Effector CD8-positive, alpha-beta T cell (primary cell): Measurements from ENCODE around the gene CORO2B.
"Not testable (repeated sequence)": the region's sequence is repeated elsewhere in the genome, so short reads cannot be mapped to it uniquely, and the experiment has no call there.

Source experiments
- DNase-seq: peaks from one replicate; lab custom pipeline; 2025; lab: John Stamatoyannopoulos, UW

CORO2B gene

DNA sequence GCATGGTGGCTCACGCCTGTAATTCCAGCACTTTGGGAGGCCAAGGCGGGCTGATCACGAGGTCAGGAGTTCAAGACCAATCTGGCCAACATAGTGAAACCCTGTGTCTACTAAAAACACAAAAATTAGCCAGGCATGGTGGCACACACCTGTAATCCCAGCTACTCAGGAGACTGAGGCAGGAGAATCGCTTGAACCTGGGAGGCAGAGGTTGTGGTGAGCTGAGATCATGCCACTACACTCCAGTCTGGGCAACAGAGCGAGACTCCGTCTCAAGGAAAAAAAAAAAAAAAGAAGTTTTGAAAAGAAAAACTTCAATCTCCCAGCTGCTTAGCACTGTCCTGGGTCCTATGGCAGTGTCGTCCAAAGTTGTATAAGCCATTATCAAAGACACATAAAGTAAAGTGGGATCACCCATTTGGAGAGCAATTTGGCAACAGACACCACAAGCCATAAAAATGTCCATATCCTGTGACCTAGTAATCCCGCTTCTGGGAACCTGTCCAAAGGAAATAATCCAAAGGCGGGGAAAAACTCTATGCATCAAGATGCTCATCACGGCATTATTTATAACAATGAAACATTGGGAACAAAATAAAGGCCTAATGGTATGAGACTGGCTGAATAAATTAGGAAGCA, 26.2 kb downstream of the CORO2B start:
- DNase-seq: not testable (repeated sequence)

DNA sequence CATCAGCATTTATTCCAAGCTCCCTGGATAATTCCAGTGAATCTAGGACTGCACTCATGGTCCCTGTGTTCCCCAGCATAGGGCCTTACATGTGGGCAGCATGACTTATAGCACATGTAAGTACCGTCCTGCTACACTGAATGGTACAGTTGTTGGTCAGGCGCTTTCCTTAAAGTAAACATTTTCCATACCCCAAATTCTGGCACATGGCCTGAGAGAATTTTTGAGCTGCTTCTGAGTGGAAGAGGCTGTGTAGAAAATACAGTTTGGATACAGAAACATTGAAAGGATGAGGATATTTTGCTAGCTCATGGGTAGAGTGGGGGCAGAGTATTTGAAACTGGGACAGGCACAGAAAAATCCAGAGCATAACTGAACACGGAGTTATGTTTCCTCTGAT, 27.6 kb downstream of the CORO2B start:
- DNase-seq: no peak

DNA sequence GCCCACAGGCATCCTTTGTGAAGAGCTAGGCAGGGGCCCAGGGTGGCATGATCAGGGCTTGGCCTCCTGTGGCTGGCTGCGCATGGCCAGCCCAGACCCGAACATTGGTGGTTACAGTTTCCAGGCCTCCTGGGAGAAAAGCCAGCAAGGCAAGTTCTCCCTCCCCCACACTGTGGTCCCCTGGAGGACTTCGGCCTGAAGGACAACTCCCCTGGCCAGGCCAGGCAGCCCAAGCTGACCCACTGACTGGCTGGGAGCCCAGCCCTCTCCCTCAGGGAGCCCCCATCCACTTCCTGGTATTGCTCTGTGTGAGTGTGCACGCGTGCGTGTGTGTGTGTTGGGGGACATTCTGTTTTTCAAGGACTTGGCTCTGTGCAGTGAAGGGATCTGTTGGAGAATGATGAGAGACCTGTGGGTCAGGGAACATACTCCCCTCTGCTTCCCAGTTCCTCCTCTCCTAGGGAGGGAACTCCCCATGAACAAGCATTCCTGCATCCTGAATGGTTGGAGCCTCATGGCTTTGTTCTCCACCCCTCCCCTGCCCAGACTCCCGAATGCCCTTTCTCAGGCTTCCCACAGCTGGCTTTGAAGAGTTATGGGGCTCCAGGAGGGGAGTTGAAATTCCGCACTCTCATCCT, 29.5 kb downstream of the CORO2B start:
- no peak for DNase-seq

DNA sequence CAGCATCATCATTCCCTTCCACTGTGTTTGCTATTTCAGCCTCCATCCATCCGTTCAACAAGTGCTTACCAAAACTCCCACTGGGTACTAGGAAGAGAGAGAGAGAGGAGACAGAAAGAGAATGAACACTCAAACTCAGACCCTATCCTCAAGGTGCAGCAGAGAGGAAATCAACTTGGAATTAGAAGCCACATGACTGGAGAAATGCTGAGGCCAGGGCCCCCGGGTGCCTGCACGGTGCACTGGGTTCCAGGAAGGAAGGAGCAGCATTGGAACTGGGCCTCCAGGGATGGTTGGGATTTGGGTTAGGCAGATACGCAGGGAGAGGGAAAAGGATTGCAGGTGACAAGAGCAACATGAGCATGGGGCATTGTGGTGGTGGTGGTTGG, 30.0 kb downstream of the CORO2B start:
- DNase-seq: no peak

DNA sequence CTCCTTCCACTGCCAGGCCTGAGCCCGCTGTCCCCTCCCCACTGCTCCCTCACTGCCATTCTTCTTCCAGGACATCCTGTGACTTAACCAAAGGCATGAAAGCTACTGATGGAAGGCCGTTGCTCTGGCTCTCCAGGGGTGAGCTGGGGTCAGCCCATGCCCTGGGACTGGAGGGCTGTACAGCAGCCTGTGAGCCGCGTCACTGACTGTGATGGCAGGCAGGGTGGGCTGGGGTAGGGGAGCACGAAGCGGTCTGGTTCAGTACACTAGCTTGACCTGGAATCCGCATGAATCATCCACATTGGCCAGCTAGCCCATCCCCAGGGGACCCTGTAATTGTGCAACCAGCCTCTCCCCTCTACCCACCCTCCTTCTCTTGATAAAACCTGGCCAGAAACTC, 30.8 kb downstream of the CORO2B start:
- no peak for DNase-seq

DNA sequence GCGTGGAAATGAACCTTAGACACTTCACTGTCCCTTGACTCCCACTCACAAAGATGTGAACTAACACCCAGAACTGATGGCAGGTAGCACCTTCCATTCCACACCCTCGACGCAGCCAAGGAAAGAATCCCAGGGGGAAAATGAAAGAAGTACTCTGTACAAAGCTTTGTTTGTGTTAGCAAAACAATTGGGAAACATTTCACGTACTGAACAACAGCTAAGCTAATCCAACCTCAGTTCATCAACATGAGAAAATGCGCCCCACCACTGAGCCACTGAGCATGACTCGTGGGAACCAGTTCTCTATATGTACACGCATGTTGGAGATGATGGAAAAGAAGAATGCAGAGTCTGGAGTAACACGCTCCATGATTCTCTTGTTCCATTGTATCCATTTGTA, 32.0 kb downstream of the CORO2B start:
- no peak for DNase-seq

DNA sequence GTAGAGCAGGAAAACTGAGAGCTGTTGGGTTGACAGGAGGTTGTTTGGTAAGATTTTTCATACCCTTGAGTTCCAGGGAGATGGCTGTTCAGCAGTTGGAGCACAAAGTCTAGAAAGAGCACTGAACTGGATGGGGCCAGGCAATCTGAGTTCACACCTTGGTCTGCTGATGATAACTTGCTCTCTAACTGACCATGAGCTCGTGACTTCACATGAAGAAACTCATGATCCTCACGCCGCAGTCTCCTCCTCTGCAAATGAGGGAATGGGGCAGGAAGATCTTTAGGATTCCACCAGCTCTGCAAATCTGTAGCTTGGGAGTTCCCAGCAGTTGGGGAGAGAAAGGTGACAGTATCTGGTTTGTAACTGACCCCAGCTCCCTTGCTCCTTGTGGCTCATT, 33.7 kb downstream of the CORO2B start:
- no peak for DNase-seq

DNA sequence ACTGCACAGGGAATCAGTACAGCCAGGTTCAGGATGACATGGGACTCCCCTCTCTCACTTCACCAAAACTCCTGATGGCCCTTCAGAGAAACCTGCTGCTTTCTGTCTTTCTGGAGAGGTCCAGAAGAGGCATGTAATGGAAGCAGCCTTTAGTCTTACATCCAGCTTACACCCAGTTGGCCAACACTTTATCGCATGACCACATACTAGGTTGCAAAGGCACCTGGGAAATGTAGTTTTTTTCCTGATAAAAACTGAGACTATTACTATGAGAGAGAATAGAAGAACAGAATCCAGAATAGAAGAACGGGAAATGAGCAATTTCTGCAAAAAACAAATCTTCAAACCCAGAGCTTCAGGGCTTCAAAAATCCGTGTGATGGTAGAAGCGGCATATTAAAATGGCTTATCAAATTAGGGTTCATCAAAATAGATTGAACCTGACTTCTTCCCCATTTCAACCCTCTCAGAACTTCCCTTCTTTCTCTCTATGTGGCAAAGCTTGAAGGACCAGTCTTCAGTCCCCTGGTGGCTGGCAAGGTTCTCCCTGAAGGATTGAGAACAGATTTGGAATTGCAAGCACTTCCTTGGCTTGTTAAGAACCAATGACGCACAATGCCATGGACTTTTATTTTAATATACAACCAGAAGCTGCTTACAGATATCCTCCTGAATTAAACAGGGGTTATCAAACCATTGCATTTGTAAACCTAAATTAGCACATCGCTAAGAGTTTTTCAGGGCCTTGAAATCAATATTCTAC, 34.4 kb downstream of the CORO2B start:
- DNase-seq: no peak

DNA sequence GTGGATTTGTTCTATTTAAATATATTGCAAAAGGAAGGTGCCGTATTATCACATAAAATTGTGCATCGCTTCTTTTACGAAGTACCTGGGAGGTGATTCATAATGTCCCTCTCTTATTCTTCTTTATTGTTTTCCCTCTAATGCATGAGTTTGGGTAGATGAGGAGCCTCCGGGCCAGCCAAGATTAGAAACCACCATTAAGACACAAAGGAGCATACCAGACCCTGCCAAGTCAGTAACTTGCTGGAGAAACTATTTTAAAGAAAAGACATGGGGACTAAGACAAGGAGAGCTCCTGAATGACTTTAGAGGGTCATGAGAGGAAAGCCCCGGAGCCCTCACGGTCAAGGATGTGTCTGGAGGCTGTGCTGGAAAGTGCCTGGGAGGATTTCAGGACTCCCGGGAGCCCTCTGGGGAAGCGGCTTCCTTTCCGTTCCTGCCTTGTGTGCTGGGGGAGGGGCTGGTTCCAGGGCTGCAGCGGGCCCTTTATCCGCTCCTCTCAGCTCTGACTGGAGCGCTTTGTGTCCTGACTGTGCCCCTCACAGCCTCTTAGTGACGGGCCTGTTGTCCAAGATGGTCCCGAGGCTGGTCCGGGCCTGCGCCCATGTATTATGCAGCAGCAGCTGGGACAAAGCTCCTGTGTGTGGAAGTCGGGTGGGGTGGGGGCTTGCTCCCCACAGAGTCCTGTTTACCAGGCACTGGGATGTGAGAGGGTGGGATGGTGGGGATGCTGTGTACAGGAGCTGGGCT, 35.7 kb downstream of the CORO2B start:
- no peak for DNase-seq

DNA sequence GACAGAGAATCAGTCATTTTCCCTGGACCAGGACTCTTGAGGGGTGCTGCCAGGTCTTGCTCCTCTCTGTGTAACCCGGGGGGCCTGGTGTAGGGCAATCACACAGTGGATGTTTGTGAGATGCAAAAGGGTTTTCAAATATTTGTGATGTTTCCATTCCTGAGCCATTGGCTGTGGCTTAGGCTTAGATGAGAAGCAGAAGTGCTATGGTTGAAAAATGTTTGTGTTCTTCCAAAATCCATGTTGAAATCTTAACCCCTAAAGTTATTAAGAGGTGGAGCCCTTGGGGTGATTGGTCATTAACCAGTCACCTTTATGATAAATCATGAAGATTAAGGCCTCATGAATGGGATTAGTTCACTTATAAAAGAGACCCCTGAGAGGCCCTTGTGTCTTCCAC, 36.5 kb downstream of the CORO2B start:
- no peak for DNase-seq

DNA sequence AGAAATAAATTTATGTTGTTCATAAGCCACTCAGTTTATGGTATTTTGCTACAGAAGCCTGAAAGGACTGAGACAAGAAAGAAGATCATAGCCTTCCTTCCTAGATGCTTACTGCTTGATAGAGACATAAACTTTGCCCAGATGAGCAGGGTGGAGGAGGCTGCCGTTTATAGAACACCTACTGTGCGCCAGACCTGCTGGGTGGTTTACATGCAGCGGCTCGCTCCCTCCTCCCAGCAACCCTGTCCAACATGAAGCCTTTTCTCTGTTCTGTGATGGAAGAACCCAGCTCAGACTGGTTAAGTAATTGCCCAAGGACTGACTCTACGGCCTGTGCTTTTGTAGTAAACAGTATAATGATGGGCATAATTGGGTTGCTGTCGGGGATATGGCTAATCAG, 37.0 kb downstream of the CORO2B start:
- DNase-seq: no peak

DNA sequence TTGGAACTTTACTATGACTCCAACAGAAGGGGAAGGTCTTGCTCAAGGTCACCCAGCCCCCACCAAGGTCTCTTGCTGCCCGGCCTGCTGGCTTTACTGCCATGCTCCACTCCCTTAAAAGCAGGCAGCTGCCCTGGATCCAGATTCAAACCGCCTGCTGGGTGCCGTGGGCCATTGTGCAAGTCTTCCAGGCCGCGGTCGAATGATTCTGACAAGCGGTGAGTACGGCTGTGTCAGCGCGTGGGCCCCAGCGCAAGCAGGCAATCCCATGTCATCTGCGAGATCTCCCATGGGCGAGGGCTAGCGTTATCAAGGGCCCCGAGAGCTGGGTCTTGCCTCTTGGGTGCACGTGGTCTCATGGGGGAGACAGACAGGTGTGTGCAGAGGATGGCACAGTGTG, 37.6 kb downstream of the CORO2B start:
- DNase-seq: no peak

DNA sequence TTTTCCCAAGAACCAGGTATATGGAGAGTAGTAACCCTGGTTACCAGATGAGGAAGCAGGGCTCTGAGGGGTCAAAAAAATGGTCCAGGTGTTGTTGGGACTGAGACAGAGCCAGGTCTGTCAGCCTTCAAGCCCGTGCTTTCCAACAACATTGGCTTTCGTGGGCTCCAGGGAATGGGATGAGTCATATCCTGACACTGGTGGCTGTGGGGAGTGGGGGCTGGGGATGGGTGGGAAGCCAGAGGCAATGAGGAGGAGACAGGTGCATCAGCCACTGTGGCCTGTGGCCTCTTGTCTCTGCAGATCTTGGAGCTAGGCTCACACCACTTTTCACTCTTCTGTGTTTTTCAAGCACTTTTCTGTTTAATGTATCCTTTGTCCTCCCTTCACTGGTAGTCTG, 38.2 kb downstream of the CORO2B start:
- DNase-seq: no peak

DNA sequence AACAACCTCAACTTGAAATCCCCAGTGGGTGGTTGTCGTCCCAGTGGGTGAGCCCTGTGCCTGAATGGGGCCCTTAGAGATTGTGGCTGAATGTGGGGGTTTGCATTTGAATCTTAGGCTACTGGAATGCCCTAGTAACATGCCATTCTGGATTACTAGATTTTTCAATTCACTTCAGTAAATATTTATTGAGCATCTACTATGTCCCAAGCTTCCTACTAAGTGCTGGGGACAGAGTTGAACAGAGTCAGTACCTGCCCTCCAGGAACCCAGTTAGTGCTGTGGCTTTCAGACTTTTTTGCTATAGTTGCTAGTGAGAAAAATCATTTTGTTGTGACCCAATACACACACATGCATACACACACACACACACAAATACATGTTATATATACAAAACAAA, 39.0 kb downstream of the CORO2B start:
- no peak for DNase-seq

DNA sequence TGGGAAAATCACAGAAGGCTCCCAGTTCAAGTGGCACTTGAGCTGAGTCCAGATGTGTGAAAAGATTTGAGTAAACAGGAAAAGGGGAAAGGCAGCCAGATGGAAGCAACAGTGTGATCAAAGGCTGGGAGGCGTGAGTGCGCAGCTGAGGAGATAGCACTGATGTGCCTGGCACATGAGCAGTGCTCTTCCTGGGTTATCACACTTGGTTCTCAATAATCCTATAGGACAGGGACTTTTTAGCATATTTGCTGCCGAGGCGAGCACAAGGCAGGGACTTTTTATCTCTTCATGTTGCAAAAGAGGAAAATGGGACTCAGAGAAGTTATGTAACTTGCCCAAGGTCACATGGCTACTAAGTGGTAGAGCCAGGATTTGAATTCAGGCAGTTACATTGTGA, 39.6 kb downstream of the CORO2B start:
- DNase-seq: no peak

DNA sequence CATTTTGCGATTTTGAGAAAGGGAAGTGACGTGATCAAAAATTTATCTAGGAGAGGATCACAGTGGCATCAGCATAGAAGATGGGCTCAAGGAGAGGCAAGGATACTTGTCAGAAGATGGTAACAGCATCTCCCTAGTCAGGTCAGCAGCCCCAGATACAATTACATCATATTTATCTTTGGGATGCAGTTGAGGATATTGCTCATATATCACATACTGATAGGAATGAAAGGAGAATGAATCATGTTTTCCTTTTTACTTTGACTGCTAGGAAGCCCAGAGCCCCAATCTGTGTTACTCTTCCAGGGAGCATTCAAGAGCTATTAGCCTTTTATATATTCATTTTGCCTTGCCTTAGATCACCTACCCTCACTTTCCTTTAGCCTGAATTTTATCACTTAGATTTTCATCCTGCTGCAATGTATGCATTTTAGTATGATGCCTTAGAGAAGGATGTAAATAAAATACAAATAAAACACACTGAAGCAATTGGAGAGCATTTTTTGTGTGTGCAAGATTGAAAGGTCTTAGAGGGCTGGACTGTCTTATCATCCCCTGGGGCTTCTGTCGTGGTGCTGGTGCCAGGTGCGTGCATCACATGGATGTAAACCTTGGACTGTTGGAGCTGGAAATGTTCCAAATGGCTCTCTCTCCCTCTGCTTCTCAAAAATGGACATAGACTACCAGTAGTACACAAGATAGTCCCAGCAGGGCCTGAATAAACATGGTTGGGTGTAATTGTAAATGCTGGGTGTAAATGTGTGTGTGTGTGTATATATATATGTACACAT, 40.3 kb downstream of the CORO2B start:
- DNase-seq: no peak

DNA sequence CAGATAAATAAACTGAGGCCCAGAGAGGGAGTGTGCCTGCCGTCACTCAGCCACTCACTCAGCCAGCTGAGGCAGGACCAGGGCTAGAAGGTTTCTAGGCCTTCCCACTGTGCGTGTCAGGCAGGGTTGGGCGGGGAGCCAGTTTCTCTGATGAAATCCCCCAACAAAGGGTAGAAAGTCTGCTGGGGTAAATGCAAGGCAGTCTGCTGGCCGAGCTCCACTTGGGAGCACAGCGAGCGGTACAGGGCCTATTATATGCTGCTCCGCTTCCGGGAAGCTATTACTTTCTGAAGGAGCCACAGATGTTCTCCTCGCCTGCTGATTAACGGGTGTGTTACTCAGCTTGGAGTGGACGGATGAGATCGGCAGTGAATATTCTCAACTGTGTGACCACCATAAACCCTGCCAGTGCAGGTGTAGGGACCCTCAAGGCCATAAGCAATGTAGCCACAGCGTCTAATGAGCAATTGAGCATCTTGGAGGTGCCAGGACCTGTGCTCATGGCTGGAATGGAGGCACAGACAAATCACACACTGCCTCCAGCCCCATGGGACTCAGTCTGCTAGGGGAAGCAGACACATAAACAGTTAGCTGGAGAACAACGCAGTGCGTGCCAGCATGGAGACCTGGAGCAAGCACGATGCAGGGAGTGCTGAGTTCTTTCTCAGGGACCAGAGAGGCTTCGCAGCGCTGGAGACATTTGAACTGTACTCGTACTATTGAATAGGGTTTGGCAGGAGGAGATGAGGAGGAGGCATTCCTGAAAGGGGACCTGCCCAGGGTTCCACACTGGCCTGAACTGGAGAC, 42.1 kb downstream of the CORO2B start:
- no peak for DNase-seq

DNA sequence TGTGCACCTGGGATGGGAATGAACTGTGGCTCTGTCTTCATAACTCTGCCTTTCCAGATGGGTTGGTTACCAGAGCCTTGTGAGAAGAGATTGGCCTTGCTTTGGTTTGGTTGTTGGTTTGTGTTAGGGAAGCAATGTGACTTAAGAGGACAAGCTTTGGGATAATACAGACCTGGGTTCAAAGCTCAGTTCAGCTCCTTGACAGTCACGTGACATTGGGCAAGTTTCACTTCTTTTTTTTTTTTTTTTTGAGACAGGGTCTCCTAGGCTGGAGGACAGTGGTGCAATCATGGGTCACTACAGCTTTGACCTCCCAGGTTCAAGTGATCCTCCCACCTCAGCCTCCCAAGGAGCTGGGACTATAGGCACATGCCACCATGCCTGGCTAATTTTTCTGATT, 42.7 kb downstream of the CORO2B start:
- DNase-seq: no peak

DNA sequence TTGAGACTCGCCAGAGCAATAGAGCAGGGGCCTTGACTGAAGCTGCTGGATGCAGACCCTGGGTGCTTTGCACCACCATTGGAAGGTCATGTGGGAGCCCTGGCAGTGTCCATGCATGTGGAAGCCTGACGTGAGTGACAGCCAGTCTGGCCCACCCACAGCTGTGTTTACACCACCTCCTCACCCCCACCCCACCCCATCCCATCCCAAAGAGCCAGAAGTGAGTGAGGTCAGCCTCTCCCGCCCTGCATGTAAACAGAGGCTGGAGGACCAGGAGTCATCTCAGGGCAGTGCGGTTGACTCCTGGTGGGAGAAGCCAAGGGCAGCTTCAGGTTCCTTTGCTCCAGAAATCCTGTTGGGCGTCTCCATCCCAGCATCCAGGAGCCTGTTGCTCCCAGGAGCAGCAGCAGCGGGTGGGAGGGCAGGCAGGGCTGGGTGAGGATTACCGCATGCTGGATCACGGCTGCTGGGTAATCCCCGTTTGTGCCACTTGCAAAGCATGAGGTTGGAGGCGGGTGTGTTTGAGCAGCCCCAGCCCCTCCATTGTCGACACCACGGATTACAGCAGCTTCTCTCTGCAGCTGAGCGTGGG, 44.6 kb downstream of the CORO2B start:
- no peak for DNase-seq

DNA sequence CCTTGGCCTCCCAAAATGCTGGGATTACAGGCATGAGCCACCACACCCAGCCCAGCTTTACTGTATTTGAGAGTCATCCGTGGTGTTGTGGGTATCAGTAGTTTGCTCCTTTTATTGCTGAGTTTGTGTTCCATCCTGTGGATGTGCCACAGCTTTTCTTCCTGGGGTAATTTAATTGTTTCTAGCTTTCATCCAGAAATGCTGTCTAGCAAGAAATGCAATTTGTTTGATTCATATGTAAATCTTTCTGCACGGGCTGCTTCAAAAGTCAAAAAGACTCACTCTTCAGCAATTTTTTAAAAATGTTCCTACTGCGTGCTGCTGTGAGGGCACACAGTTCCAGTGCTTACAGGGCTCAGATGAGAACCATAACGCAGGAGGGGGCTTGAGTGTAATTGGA, 47.1 kb downstream of the CORO2B start:
- no peak for DNase-seq

DNA sequence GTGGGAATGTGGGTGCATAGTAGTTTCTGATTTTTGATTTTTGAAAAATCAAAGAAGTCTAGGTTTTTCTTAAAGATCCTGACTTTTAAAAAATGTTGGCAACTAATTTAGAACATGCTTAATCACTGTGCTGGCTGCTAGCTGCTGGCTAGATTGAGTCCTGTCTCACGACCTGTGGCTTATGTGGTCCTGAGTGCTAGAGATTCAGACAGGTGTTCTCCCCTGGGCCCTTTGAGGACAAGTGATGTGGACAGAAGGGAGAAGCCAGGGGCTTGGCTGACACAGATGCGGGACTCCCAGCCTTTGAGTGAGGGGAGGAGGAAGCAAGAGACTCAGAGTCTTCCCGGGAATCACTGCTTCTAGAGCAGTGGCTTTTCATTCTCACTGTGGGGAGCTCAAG, 47.5 kb downstream of the CORO2B start:
- DNase-seq: no peak
